Measurements from ENCODE around the gene GJB3.

The GJB3 gene

DNA sequence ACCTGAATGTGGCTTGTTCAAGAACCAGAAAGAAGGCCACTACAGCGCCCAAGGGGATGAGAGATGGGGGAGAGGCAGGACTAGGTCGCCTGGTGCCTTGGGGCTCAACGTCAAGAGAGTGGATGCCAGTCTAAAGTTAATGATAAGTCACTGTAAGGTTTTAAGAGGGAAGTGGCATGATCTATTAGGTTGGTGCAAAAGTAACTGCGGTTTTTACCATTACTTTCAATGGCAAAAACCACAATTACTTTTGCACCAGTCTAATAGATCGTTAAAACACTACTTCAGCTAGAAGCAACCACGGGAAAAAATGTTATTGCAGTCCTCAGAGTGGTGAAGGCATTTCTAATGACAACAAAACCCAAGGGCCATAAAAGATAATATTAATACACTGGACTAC is 2.6 kb upstream of the GJB3 start:
- Histone ChIP-seq H3K36me3 (replicated peaks; ENCODE audit: insufficient read depth, low read length) (no peaks in the 10 kb centered on the region), H3K4me3 (ENCODE audit: low read length) (no peak overlapping the region), H3K4me1 (ENCODE audit: low read length) (no peaks in the 10 kb centered on the region), H3K79me2 (ENCODE audit: low read length) (no peaks in the 10 kb centered on the region), H3K4me2 (ENCODE audit: low read depth, low read length) (no peak overlapping the region), H3K27me3 (replicated peaks; ENCODE audit: insufficient read depth, low read length) (peaks cover 60% of the 10 kb centered on the region), H3K9me3 (replicated peaks; ENCODE audit: insufficient read depth, low read length) (no peaks in the 10 kb centered on the region), H3F3A (ENCODE audit: insufficient read depth, low read length) (no peaks in the 10 kb centered on the region), H3K9me2 (replicated peaks; ENCODE audit: insufficient read depth, low read length) (no peaks in the 10 kb centered on the region), H4K20me1 (ENCODE audit: insufficient read depth, low read length) (no peaks in the 10 kb centered on the region), H3K27ac (ENCODE audit: low read length) (no peak overlapping the region), H2AFZ (ENCODE audit: low read length) (no peak overlapping the region), H3K9ac (ENCODE audit: low read length) (no peak overlapping the region)
- no peak for DNase-seq
- no peak for TF ChIP-seq EZH2phosphoT487 (IDR thresholded peaks at IDR 0.05; ENCODE audit: low read length)
- TF ChIP-seq EZH2 (optimal IDR thresholded peaks at IDR 0.05; ENCODE audit: low read depth, low read length) = no peak
- TF ChIP-seq, protein P1, sequence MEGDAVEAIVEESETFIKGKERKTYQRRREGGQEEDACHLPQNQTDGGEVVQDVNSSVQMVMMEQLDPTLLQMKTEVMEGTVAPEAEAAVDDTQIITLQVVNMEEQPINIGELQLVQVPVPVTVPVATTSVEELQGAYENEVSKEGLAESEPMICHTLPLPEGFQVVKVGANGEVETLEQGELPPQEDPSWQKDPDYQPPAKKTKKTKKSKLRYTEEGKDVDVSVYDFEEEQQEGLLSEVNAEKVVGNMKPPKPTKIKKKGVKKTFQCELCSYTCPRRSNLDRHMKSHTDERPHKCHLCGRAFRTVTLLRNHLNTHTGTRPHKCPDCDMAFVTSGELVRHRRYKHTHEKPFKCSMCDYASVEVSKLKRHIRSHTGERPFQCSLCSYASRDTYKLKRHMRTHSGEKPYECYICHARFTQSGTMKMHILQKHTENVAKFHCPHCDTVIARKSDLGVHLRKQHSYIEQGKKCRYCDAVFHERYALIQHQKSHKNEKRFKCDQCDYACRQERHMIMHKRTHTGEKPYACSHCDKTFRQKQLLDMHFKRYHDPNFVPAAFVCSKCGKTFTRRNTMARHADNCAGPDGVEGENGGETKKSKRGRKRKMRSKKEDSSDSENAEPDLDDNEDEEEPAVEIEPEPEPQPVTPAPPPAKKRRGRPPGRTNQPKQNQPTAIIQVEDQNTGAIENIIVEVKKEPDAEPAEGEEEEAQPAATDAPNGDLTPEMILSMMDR (IDR thresholded peaks at IDR 0.05; ENCODE audit: low read length) = no peak

DNA sequence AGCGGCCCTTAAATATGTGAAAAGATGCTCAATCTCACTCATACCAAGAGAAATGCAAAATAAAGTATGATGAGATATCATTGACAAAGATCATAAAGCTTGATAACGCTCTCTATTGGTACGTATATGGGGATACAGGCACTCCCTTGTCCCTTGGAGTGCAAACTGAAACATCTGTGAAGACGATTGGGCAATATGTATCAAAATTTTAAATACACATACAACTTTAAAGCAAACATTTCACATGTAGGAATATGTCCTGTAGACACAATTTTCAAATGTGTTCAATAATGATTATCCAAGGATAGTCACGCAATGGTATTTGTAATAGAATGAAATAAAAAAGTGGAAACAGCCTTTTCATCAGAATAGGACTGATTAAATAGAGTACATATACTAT is 2.0 kb upstream of the GJB3 start:
- Histone ChIP-seq H3F3A (ENCODE audit: insufficient read depth, low read length) (no peaks in the 10 kb centered on the region), H3K79me2 (ENCODE audit: low read length) (no peaks in the 10 kb centered on the region), H3K9me3 (replicated peaks; ENCODE audit: insufficient read depth, low read length) (no peaks in the 10 kb centered on the region), H3K4me2 (ENCODE audit: low read depth, low read length) (no peak overlapping the region), H3K27ac (ENCODE audit: low read length) (no peak overlapping the region), H3K4me1 (ENCODE audit: low read length) (no peaks in the 10 kb centered on the region), H4K20me1 (ENCODE audit: insufficient read depth, low read length) (no peaks in the 10 kb centered on the region), H3K27me3 (replicated peaks; ENCODE audit: insufficient read depth, low read length) (peaks cover 65% of the 10 kb centered on the region), H3K9me2 (replicated peaks; ENCODE audit: insufficient read depth, low read length) (no peaks in the 10 kb centered on the region), H2AFZ (ENCODE audit: low read length) (no peak overlapping the region), H3K36me3 (replicated peaks; ENCODE audit: insufficient read depth, low read length) (no peaks in the 10 kb centered on the region), H3K9ac (ENCODE audit: low read length) (no peak overlapping the region), H3K4me3 (ENCODE audit: low read length) (no peak overlapping the region)
- TF ChIP-seq, protein P1 (IDR thresholded peaks at IDR 0.05; ENCODE audit: low read length) = no peak
- TF ChIP-seq EZH2 (optimal IDR thresholded peaks at IDR 0.05; ENCODE audit: low read depth, low read length) (no peak), EZH2phosphoT487 (IDR thresholded peaks at IDR 0.05; ENCODE audit: low read length) (no peak)
- no peak for DNase-seq

DNA sequence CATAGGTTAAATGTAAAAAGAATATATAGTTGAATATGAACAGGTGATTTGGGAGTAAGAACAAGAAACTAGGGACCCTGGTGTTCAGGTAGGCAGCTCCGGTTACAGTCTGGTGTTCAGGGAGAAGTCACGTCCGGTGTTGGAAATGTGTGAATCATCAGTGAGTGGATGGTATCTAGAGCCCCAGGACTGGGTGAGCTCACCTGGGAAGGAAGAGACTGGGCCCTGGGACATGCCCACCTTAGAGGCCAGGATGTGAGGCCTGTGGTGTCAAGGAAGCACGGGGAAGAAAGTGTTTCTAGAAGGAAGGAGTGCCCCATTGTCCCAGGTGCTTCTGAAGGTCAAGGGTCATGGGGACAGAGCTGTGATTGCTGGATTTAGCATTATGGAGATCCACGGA is 1.5 kb upstream of the GJB3 start:
- Histone ChIP-seq H3K36me3 (replicated peaks; ENCODE audit: insufficient read depth, low read length) (no peaks in the 10 kb centered on the region), H3K4me3 (ENCODE audit: low read length) (no peak overlapping the region), H3K9ac (ENCODE audit: low read length) (no peak overlapping the region), H3K9me2 (replicated peaks; ENCODE audit: insufficient read depth, low read length) (no peaks in the 10 kb centered on the region), H4K20me1 (ENCODE audit: insufficient read depth, low read length) (no peaks in the 10 kb centered on the region), H2AFZ (ENCODE audit: low read length) (no peak overlapping the region), H3K4me1 (ENCODE audit: low read length) (no peaks in the 10 kb centered on the region), H3K27me3 (replicated peaks; ENCODE audit: insufficient read depth, low read length) (peaks cover 65% of the 10 kb centered on the region), H3K27ac (ENCODE audit: low read length) (no peak overlapping the region), H3K9me3 (replicated peaks; ENCODE audit: insufficient read depth, low read length) (no peaks in the 10 kb centered on the region), H3K4me2 (ENCODE audit: low read depth, low read length) (no peak overlapping the region), H3K79me2 (ENCODE audit: low read length) (no peaks in the 10 kb centered on the region), H3F3A (ENCODE audit: insufficient read depth, low read length) (no peaks in the 10 kb centered on the region)
- no peak for DNase-seq
- TF ChIP-seq EZH2phosphoT487 (IDR thresholded peaks at IDR 0.05; ENCODE audit: low read length) (no peak), EZH2 (optimal IDR thresholded peaks at IDR 0.05; ENCODE audit: low read depth, low read length) (no peak)
- TF ChIP-seq, protein P1 (IDR thresholded peaks at IDR 0.05; ENCODE audit: low read length) = no peak

All from MM.1S (cell line).